Panc1 (cell line): ENCODE measurements around the gene PLB1.

Experiments
- CTCF ChIP-seq: fragments of 450-650 bp; IDR thresholded peaks from 2 replicates; pipeline ENCODE4 v1.5.1; 2017; ENCODE audit warnings: mild to moderate bottlenecking
- POLR2AphosphoS5 ChIP-seq: IDR thresholded peaks from 2 replicates; pipeline ENCODE4 v1.6.1; 2012; ENCODE audit warnings: mild to moderate bottlenecking, low read depth, low read length, moderate library complexity
- REST ChIP-seq, 2 experiments: IDR thresholded peaks; 2 replicates each; pipeline ENCODE4 v1.6.1; 2011 to 2012; ENCODE audit warnings: low read depth in 2 of 2, control low read depth in 1 of 2, low read length in 1 of 2, mild to moderate bottlenecking in 1 of 2, moderate library complexity in 1 of 2; ENCODE audit not compliant: insufficient read depth in 1 of 2
- SIN3A ChIP-seq: IDR thresholded peaks from 2 replicates; pipeline ENCODE4 v1.6.1; 2012; ENCODE audit warnings: low read depth, mild to moderate bottlenecking, low read length, moderate library complexity, borderline replicate concordance; ENCODE audit not compliant: insufficient read depth

- no peak for TF ChIP-seq CTCF
- no peak for TF ChIP-seq REST (IDR thresholded peaks at IDR 0.05; ENCODE audit: insufficient read depth in 1 of 2, low read depth in 2 of 2, low read length in 1 of 2)
- TF ChIP-seq SIN3A, result no peak
- TF ChIP-seq POLR2AphosphoS5, result no peak
Measured at GRCh38 chr2:28449126-28449487, 46.8 kb upstream of the PLB1 start.
